NT2/D1 (cell line): Measurements from ENCODE around the gene OIT3.

Experiments used
- YY1 ChIP-seq: IDR thresholded peaks from 2 replicates; pipeline ENCODE4 v1.6.1; 2011; ENCODE audit not compliant: insufficient read length, insufficient read depth
- ZNF274 ChIP-seq: IDR thresholded peaks from 2 replicates; pipeline ENCODE4 v1.6.1; 2011; ENCODE audit warnings: mild to moderate bottlenecking, low read depth, low read length

- no peak for TF ChIP-seq ZNF274
- no peak for TF ChIP-seq YY1
These were observed 35.5 kb upstream of the OIT3 start for GRCh38 chr10:72858067-72858466.
